Amniotic epithelial cell (primary cell): Measurements from ENCODE around the gene MRPL23.
A peak's percentile ranks its signal among the peaks of the same experiment; 100 is the strongest.

Source experiments
- DNase-seq: peaks from one replicate; pipeline ENCODE4 v3.0.0-alpha.2; 2010; ENCODE audit warnings: low read depth

MRPL23 gene

GRCh38 chr11:1921574-1922141, 25.5 kb upstream of the MRPL23 start:
- no peak for DNase-seq

DNA sequence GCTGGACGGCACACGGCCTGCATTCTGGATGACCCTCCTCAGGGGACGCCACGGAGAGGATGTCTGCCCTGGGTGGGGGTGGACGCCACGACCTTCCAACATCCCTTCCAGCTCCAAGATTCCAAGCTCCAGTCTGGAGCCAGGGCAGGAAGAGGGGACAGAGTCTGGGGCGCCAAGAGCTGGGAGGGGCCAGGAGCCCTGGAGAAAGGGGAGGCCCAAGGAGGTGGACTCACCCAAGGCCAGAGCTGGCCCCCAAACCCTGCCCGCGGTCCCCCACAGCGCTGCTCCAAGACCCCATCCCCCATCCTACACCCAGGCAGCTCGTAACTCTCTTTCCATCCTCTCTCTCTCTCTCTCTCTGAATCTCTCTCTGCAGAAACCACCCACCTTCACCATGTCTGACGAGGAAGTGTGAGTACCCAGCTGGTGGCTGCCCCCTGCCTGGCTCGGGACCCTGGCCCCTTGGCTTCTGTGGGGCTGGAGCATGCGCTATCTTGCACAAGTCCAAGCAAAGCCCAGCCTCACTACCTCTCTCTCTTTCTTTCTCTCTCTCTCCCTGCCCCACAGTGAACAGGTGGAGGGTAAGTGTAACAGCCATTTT, 24.6 kb upstream of the MRPL23 start:
- DNase-seq = no peak

- DNase-seq = no peak
Measured at GRCh38 chr11:1923201-1923956, 23.8 kb upstream of the MRPL23 start.

DNA sequence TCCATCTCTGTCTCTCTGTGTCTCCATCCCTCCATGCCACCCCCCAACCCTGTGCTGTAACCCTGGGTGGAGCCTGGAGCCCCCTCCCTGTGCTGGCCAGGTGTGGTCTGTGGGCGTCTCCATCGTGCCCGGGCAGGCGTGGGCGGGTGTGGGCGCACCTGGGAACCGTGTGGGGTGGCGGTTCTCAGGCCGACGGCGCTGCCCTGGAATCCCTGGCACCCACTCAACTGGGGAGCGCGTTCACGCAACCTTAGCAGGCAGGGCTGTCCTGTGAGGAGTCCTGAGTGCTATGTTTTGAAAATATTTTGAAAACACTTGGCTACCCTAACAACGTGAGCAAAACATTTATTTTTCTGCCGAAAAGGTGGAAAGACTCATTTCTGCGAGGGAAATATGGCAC, 23.0 kb upstream of the MRPL23 start:
- DNase-seq = no peak

GRCh38 chr11:1924646-1925372, 22.3 kb upstream of the MRPL23 start:
- DNase-seq = no peak

DNA sequence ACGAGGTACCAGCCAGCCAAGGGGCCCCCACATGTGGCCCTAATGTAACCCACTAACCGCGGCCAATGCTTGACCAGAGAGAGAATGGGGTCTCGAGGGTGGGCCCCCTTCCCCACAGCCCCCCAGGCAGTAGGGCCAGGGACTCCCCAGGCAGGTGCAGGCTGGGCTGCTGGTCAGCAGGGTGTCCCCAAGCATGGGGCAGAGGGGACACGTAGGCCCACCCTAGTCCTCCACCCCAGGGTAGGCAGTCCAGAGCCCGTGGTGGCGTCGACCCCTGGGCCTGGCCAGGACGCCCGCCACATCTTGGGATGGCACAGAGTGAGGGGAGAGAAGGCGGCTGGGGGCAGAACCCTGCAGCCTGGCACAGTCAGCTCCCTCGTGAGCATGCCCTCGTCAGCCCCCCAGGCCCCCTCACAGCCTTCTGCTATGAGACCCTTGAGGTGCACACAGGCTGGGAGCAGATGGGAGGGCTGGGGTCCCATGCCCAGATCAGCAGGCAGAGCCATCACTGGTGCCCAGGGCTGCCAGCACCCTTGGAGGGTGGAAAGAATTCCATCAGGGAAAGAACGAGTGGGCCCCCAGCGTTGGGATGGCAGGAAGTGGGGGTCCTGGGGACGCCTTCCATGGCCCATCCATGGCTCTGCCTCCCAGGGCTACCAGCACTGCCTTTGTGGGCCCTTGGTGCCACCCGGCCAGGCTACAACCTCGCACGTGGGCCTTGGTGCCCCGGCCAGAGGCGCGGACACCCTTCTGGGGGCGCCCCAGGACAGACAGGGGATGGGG, 21.6 kb upstream of the MRPL23 start:
- no peak for DNase-seq

DNA sequence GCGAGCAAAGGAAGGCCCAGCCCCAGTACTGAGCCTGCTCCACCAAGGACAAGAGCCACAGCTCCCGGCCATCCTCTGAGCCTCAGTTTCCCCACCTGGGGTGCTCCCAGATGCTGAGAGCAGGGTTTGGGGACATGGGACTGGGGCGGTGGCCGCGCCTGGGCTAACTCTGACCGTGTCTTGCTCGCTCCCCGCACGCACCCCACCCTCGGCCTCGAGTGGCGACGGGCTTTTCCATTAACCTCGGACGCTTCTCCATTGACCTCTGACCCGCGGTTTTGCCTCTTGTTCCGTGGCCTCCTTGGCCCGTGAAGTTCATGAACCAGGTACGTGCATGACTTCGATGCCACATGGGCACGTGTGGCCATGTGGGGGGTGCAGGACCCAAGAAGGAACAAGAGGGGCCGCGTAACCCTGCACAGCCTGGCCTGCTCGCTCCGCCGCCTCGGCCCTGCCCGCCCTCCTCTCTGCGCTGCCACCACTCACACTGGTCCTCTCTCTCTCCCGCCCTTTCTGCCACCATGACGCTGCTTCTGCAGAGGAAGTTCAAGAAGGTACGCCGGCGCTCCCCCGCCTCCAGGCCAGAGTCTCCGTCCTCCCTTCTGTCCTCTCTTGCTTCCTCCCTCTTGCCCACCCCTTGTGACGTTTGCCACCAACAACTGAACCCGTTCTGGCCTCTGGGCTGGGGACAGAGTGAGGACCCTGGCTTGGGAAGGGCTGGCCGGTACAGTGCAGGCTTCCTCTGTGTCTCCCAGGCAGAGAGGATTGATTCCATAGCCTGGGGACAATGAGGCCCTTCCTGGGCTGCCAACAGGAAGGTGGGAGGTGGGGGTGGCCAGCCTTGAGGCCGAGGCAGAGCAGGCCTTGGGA, 20.7 kb upstream of the MRPL23 start:
- no peak for DNase-seq

GRCh38 chr11:1927026-1927847, 19.9 kb upstream of the MRPL23 start:
- no peak for DNase-seq

GRCh38 chr11:1927848-1928469, 19.2 kb upstream of the MRPL23 start:
- DNase-seq = no peak

- no peak for DNase-seq
Measured at GRCh38 chr11:1928470-1928890, 18.7 kb upstream of the MRPL23 start.

GRCh38 chr11:1928891-1929541, 18.1 kb upstream of the MRPL23 start:
- no peak for DNase-seq

DNA sequence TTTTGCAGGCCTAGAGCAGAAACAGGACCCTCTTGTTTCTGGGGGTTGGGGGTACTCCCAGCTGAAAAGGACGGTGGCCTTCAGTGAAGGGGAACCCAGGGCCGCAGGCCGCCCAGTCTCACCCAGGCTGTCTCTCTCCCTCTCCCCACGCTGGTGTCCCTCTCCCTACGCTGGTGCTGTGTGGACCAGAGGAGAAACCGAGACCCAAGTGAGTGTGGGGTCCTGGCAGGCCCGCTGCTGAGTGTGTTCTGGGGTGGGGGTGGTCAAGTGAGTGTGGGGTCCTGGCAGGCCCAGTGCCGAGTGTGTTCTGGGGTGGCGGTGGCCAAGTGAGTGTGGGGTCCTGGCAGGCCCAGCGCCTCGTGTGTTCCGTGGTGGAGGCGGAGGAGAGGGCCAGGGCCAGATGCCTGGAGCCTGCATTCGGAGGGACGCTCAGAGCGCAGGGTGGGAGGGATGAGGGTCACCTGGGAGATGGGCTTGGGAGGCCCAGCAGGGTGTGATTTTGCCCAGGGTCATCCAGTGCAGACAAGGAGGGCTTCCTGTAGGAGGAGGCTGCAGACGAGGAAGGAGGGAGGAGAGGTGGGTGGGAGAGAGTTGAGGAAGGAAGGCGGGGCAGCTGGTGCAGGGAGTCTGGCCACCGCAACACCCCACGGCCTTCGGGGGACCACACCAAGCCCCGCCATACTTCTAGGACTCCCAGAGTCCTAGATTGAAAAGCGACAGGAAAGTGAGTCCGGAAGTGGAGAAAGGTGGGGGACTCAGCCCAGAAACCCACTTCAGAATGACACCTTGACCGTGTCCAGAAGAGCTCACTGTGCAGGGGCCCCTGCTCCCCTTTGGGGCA, 17.3 kb upstream of the MRPL23 start:
- no peak for DNase-seq

DNA sequence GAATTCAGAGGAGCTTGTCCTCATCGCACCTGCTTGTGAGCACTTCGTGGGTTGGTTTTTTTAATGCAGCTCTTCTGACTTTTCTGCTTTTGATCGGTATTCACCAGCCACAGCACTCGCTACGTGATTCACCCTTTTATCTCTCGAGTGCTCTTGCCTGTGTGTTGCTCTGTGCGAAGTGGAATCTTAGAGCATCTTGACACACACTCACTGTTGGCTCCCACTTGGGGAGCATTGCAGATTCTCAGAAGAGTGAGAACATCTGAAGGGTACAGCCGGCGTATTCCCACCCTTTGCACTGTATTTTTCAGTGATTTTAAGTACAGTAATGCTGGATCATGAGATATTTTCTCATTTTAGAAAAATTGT, 16.7 kb upstream of the MRPL23 start:
- DNase-seq = peak; percentile 86

GRCh38 chr11:1931341-1932104, 15.6 kb upstream of the MRPL23 start:
- peak; percentile 59 for DNase-seq

DNA sequence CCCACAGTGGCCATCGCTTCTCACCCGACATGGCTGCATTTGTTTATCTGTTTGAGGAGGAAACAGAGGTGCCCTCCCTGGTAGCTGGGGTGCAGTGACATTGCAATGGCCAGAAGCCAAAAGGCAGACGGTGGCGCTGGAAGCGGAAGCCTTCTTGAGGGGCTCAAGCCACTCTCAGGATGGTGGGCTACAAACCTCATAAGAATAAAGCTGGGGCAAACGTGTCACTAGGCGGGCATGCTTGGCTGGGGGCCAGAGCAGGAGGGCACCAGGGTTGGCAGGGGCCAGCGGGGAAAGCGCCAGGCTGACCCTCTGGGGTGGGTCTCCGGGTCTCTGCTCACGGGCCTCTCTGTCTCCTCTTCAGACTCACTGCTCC, 15.0 kb upstream of the MRPL23 start:
- DNase-seq = no peak

DNA sequence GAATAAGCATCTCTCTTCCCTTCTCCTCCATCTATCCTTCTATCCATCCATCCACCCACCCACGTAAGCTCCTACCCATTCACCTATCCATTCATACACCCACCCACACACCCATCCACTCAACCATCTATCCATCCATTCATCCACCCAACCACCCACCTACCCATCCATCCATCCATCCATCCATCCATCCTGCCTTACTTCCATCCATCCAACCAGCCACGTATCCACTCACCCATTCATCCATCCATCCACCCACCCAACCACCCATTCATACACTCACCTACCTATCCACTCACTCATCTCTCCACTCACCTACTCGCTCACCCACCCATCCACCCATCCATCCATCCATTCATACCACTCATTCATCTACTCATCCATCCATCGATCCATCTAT, 14.5 kb upstream of the MRPL23 start:
- DNase-seq = no peak
